GM18907 (cell line): Measurements from ENCODE around the gene PGGHG.
A peak's percentile ranks its signal among the peaks of the same experiment; 100 is the strongest.

Experiments
- ATAC-seq: cut with Tn5 transposase; IDR thresholded peaks from one replicate; pipeline ENCODE4 v1.9.1; 2021; ENCODE audit warnings: mild to moderate bottlenecking, moderate library complexity; ENCODE audit not compliant: unreplicated experiment

Gene PGGHG

GRCh38 chr11:268716-269145 lies 20.2 kb upstream of the PGGHG start:
- peak; percentile 61 for ATAC-seq

- ATAC-seq = peak; percentile 76
Measured at GRCh38 chr11:269146-269890, 19.6 kb upstream of the PGGHG start.

GRCh38 chr11:270451-271318 lies 18.2 kb upstream of the PGGHG start:
- no peak for ATAC-seq

GRCh38 chr11:271319-271715 lies 17.6 kb upstream of the PGGHG start:
- no peak for ATAC-seq

- ATAC-seq = no peak
Measured at GRCh38 chr11:272195-272930, 16.6 kb upstream of the PGGHG start.

DNA sequence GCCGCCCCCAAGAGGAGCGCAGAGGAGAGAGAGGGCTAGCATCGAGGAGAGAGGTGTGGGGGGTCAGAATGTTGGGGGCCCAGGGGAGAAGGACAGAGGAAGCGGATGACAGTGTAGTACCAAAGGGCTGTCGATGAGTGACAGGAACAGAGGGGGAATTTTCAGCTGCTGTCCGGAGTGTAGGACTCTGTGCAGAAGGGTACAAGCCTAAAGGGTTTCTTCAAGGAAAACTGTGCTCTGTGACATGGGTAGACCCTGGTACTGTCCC lies 16.1 kb upstream of the PGGHG start:
- ATAC-seq = no peak

DNA sequence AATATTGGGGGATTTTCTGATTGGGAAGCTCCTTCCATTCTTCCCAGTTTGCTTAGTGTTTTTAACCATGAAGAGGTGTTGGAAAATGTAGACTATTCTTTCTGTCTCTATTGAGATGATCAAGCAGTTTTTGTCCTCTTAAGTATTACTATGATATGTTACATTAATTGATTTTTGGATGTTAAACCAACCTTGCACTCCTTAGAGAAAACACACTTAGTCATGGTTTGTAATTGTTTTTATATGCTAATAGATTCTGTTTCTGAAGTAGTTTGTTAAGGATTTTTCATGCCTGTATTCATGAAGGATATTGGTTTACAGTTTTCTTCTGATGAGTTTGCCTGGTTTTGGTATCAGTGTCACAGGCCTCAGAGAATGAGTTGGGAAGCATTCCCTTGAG lies 12.7 kb upstream of the PGGHG start:
- ATAC-seq = no peak

DNA sequence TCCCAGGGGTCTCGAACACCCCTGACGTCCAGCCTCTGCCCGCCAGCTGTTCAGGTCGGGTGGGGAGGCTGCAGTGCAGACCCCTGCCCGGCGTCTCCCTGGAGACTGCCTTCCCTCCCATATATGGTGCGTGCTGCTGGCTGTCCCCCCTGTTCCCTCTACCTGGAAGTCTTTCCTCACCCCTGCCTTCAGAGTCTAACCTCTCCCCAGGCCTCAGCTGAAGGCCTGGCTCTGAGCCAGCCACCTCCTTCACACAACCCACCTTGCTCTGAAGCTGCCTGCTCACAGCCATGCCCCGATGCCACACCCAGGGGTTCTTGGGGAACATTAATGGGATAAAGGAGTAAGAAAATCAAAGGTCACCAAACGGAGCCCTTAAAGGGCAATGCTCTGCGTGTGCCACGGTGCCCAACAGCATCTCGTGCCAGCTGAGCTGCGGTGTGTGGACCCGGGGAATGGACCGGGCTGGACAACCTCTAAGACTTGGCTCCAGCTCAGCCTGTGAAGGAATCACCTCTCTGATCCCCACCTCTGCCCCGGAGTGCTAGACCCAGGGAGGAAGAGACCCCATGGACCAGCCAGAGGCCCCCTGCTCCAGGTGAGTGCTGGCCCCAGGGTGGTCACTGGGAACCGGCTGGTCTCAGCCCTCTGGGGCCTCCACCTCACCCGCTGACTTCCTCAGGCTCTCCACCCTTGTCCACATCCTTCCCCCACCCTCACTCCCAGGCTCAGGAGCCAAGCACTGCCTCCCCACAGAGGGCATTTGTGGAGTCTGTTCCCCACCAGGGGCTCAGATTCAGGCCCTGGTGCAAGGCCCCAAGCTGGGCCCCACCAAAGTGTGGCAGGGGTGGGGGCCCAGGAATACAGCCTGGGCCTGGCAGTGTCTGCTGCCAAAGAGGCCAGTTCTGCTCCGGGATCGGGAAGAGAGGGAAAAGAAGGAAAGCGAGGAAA lies 10.7 kb upstream of the PGGHG start, which contains the start of gene NLRP6:
Gene NLRP6 (plus strand): TSS at position 407 of the 951 bp plus-strand sequence. CDS start 163 bp downstream, at position 570.
- no peak for ATAC-seq

DNA sequence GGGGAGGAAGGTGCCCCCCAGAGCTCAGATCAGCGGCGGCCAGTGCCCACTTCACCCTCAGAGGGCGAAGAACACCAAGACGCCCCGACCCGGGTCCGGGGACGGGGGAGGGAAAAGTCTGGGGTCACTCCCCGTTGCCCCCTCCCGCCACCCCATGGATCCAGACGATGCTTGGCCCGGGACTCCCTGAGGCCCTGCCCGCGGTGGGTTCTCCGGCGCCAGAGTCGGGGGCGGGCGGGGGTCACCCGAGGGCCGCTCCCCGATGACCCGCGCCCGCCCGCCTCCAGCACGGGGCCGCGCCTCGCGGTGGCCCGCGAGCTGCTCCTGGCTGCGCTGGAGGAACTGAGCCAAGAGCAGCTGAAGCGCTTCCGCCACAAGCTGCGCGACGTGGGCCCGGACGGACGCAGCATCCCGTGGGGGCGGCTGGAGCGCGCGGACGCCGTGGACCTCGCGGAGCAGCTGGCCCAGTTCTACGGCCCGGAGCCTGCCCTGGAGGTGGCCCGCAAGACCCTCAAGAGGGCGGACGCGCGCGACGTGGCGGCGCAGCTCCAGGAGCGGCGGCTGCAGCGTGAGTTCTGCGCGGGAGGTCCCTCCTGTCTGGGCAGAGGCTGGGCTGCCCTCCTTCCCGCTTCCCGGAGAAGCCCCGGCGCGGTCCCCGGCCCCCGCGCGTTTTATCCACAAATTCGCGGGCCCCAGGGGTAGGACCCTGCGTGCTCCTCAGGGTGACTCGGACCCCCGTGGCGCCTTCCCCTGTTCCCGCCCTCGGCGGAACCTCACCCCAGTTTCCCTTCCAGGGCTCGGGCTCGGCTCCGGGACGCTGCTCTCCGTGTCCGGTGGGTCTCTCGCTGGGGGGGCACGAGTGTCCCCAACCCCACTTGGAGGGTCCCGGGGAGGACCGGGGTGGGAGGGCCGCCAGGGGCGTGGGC lies 9.6 kb upstream of the PGGHG start:
- ATAC-seq = no peak

- ATAC-seq = no peak
Measured at GRCh38 chr11:279966-280705, 8.8 kb upstream of the PGGHG start.

- ATAC-seq = no peak
Measured at GRCh38 chr11:280706-281485, 8.0 kb upstream of the PGGHG start.

GRCh38 chr11:281486-282161 lies 7.3 kb upstream of the PGGHG start:
- ATAC-seq = no peak

DNA sequence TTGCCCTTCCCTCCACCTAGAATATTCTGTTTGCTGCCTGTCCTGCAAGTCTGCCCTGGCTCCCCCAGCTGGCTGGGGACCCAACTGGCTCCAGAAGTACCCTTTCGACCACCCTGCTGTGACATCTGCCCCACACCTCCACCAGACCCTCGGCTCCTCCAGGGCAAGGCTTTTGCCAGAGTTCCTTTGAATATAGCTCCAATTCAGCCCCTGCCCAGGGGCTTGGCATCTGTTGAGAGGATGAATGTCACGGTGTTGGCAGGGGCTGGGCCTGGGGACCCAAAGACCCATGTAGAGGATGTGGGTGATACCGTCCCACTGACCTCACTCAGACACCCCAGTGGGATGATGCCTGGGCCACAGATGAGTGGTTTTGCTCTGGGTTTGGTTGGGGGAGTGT lies 6.8 kb upstream of the PGGHG start:
- ATAC-seq = no peak

- no peak for ATAC-seq
Measured at GRCh38 chr11:282630-283360, 6.1 kb upstream of the PGGHG start.

- no peak for ATAC-seq
Measured at GRCh38 chr11:283405-284104, 5.4 kb upstream of the PGGHG start.
